ENCODE data around the gene LUC7L2. TPM values are rescaled to one million over a fixed set of nuclear protein-coding genes. Genes with fewer than 3 reads are reported as not detected.

The LUC7L2 gene
- total and polyA plus RNA-seq, 2 of the 8 experiments (the other 6 are each of a cell fraction or from before 2014, with no cell fraction given) = 22.9 to 67.8 TPM

Small RNA genes within 50 kb of the gene (small RNA-seq; reads per million reads assigned to genes)
- gene RNU6-206P (ENCODE audit: insufficient read depth) = not detected
- gene RNU6-911P (ENCODE audit: insufficient read depth) = not detected

Other genes with a start within 250 kb of the LUC7L2 start
- gene UBN2, start 128.7 kb upstream of the LUC7L2 start, total RNA-seq (2021; fragmentation: NEBNext Ultra II Directional; extraction: Animal tissue kit (Norgen Biotek cat#: 25700)) = 36.7 and 39.6 TPM in 2 replicates
- 2.6 and 4.1 TPM in 2 replicates for gene UBN2, start 128.7 kb upstream of the LUC7L2 start, polyA plus RNA-seq (2011; rRNA removed)
- 13.6 and 15.8 TPM in 2 replicates for gene FMC1, start 18.6 kb upstream of the LUC7L2 start, total RNA-seq (2021; fragmentation: NEBNext Ultra II Directional; extraction: Animal tissue kit (Norgen Biotek cat#: 25700))
- gene FMC1, start 18.6 kb upstream of the LUC7L2 start, polyA plus RNA-seq (2011; rRNA removed) = 23.3 and 28.4 TPM in 2 replicates
- 14.9 and 20.4 TPM in 2 replicates for gene KLRG2, start 123.8 kb downstream of the LUC7L2 start, total RNA-seq (2021; fragmentation: NEBNext Ultra II Directional; extraction: Animal tissue kit (Norgen Biotek cat#: 25700))
- gene KLRG2, start 123.8 kb downstream of the LUC7L2 start, polyA plus RNA-seq (2011; rRNA removed) = 8.9 and 13.9 TPM in 2 replicates
- 0.20 TPM in 1 of 2 replicates, not detected in the other for gene CLEC2L, start 163.8 kb downstream of the LUC7L2 start, total RNA-seq (2021; fragmentation: NEBNext Ultra II Directional; extraction: Animal tissue kit (Norgen Biotek cat#: 25700))
- gene CLEC2L, start 163.8 kb downstream of the LUC7L2 start, polyA plus RNA-seq (2011; rRNA removed) = 1.5 and 1.9 TPM in 2 replicates

Measured in H1 (cell line).